Measurements from ENCODE around the gene GABRR3. TPM values are rescaled to one million over a fixed set of nuclear protein-coding genes. Genes with fewer than 3 reads are reported as not detected.
A peak's percentile ranks its signal among the peaks of the same experiment; 100 is the strongest.

The GABRR3 gene
- total and polyA plus RNA-seq, 2 experiments from 2014 or later: not detected

DNA sequence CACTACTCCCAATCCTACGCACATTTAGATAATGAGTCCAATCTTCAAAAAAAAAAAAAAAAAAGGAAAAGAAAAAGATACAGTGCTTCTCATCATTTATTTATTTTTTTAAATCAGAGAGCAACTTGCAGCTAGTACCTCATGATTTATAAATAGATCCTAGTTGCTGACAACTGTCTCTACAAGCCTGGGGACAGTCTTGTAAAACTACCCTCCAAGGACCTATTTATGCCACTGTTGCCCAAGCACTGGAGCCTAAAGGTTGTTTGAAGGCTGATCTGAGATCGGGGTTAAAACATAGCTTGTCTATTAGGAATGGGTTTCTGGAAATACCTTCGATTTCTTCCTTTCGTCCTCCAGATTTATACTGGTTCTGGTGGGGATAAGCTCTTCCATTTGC, 14.7 kb downstream of the GABRR3 start:
- H3K27ac Mint-ChIP-seq: no peak overlapping the region
- H3K79me2 ChIP-seq (replicated peaks; ENCODE audit: insufficient read depth): no peaks in the 10 kb centered on the region
- DNase-seq (ENCODE audit: low spot score) (no peak), ATAC-seq (no peak)
- no peaks in the 10 kb centered on the region for H3K9me2 ChIP-seq (ENCODE audit: insufficient read depth)
- H3K36me3 ChIP-seq (ENCODE audit: insufficient read depth): no peaks in the 10 kb centered on the region
- no peaks in the 10 kb centered on the region for H3K4me1 ChIP-seq (ENCODE audit: insufficient read depth)
- H4K20me1 ChIP-seq (replicated peaks; ENCODE audit: insufficient read depth): no peaks in the 10 kb centered on the region
- no peaks in the 10 kb centered on the region for H3K27me3 Mint-ChIP-seq (ENCODE audit: insufficient read depth, low read depth, poor library complexity)
- no peak overlapping the region for H3K4me3 ChIP-seq
- H2AFZ ChIP-seq: peak overlapping the region; percentile 50; the same call in 1 of the 2 replicates
- H3K27ac ChIP-seq (ENCODE audit: low read depth): no peak overlapping the region
- TF ChIP-seq CREB1 (CRISPR knock-in tag; IDR thresholded peaks at IDR 0.05; ENCODE audit: low read depth): no peak
- no peak for TF ChIP-seq POLR2AphosphoS5 (IDR thresholded peaks at IDR 0.05; ENCODE audit: low read depth)
- no peaks in the 10 kb centered on the region for H3K27me3 ChIP-seq (ENCODE audit: insufficient read depth)
- H3K4me3 Mint-ChIP-seq: no peak overlapping the region
- H3K9me3 Mint-ChIP-seq: no peaks in the 10 kb centered on the region
- no peaks in the 10 kb centered on the region for H3K36me3 Mint-ChIP-seq (ENCODE audit: low read depth)
- no peak overlapping the region for H3K4me2 ChIP-seq
- no peaks in the 10 kb centered on the region for H3F3A ChIP-seq (replicated peaks; ENCODE audit: low read depth)
- H3K4me1 Mint-ChIP-seq: peaks cover 8% of the 10 kb centered on the region; the same call in 2 of the 3 replicates

DNA sequence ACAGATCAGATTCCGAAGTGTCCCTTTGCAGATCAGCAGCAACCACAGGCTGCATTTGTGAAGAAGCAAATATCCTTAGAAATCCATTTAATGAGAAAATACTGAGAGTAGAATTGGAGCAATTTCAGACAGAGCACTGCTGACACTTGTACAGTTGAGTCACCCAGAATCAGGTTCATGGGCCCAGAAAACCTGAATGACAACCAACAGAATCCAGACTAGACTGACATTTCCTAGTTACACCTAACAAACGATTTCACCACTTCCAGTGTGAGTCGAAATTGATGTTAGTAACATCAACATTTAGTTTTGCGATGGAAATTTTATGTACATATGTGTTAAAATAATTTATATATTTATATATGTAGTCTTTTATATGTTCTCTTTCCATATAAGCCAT, 16.8 kb downstream of the GABRR3 start:
- Histone ChIP-seq H2AFZ (no peak overlapping the region), H3K4me1 (ENCODE audit: insufficient read depth) (no peaks in the 10 kb centered on the region), H3K9me2 (ENCODE audit: insufficient read depth) (no peaks in the 10 kb centered on the region), H3K27ac (ENCODE audit: low read depth) (no peak overlapping the region), H3K4me2 (no peak overlapping the region), H4K20me1 (replicated peaks; ENCODE audit: insufficient read depth) (no peaks in the 10 kb centered on the region), H3K79me2 (replicated peaks; ENCODE audit: insufficient read depth) (no peaks in the 10 kb centered on the region), H3K27me3 (ENCODE audit: insufficient read depth) (no peaks in the 10 kb centered on the region), H3K36me3 (ENCODE audit: insufficient read depth) (no peaks in the 10 kb centered on the region), H3K4me3 (no peak overlapping the region), H3F3A (replicated peaks; ENCODE audit: low read depth) (no peaks in the 10 kb centered on the region)
- no peak overlapping the region for H3K27ac Mint-ChIP-seq
- no peaks in the 10 kb centered on the region for H3K27me3 Mint-ChIP-seq (ENCODE audit: insufficient read depth, low read depth, poor library complexity)
- H3K36me3 Mint-ChIP-seq (ENCODE audit: low read depth): no peaks in the 10 kb centered on the region
- H3K9me3 Mint-ChIP-seq: no peaks in the 10 kb centered on the region
- ATAC-seq: no peak
- no peak overlapping the region for H3K4me3 Mint-ChIP-seq
- no peak for DNase-seq (ENCODE audit: low spot score)
- H3K4me1 Mint-ChIP-seq: peaks cover 7% of the 10 kb centered on the region; the same call in 2 of the 3 replicates
- TF ChIP-seq, protein P1, sequence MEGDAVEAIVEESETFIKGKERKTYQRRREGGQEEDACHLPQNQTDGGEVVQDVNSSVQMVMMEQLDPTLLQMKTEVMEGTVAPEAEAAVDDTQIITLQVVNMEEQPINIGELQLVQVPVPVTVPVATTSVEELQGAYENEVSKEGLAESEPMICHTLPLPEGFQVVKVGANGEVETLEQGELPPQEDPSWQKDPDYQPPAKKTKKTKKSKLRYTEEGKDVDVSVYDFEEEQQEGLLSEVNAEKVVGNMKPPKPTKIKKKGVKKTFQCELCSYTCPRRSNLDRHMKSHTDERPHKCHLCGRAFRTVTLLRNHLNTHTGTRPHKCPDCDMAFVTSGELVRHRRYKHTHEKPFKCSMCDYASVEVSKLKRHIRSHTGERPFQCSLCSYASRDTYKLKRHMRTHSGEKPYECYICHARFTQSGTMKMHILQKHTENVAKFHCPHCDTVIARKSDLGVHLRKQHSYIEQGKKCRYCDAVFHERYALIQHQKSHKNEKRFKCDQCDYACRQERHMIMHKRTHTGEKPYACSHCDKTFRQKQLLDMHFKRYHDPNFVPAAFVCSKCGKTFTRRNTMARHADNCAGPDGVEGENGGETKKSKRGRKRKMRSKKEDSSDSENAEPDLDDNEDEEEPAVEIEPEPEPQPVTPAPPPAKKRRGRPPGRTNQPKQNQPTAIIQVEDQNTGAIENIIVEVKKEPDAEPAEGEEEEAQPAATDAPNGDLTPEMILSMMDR (conservative IDR thresholded peaks at IDR 0.05; ENCODE audit: low read depth in 2 of 2): no peak
- TF ChIP-seq NANOG (IDR thresholded peaks at IDR 0.05; ENCODE audit: borderline replicate concordance): no peak
- no peak for TF ChIP-seq POLR2AphosphoS5 (IDR thresholded peaks at IDR 0.05; ENCODE audit: low read depth)
- no peak for TF ChIP-seq EZH2 (IDR thresholded peaks at IDR 0.05; ENCODE audit: low read depth, unreplicated experiment)
- TF ChIP-seq, protein P2, sequence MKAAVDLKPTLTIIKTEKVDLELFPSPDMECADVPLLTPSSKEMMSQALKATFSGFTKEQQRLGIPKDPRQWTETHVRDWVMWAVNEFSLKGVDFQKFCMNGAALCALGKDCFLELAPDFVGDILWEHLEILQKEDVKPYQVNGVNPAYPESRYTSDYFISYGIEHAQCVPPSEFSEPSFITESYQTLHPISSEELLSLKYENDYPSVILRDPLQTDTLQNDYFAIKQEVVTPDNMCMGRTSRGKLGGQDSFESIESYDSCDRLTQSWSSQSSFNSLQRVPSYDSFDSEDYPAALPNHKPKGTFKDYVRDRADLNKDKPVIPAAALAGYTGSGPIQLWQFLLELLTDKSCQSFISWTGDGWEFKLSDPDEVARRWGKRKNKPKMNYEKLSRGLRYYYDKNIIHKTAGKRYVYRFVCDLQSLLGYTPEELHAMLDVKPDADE (IDR thresholded peaks at IDR 0.05): no peak
- TF ChIP-seq, protein P3, sequence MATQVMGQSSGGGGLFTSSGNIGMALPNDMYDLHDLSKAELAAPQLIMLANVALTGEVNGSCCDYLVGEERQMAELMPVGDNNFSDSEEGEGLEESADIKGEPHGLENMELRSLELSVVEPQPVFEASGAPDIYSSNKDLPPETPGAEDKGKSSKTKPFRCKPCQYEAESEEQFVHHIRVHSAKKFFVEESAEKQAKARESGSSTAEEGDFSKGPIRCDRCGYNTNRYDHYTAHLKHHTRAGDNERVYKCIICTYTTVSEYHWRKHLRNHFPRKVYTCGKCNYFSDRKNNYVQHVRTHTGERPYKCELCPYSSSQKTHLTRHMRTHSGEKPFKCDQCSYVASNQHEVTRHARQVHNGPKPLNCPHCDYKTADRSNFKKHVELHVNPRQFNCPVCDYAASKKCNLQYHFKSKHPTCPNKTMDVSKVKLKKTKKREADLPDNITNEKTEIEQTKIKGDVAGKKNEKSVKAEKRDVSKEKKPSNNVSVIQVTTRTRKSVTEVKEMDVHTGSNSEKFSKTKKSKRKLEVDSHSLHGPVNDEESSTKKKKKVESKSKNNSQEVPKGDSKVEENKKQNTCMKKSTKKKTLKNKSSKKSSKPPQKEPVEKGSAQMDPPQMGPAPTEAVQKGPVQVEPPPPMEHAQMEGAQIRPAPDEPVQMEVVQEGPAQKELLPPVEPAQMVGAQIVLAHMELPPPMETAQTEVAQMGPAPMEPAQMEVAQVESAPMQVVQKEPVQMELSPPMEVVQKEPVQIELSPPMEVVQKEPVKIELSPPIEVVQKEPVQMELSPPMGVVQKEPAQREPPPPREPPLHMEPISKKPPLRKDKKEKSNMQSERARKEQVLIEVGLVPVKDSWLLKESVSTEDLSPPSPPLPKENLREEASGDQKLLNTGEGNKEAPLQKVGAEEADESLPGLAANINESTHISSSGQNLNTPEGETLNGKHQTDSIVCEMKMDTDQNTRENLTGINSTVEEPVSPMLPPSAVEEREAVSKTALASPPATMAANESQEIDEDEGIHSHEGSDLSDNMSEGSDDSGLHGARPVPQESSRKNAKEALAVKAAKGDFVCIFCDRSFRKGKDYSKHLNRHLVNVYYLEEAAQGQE (IDR thresholded peaks at IDR 0.05; ENCODE audit: unreplicated experiment): no peak
- TF ChIP-seq, protein P4, sequence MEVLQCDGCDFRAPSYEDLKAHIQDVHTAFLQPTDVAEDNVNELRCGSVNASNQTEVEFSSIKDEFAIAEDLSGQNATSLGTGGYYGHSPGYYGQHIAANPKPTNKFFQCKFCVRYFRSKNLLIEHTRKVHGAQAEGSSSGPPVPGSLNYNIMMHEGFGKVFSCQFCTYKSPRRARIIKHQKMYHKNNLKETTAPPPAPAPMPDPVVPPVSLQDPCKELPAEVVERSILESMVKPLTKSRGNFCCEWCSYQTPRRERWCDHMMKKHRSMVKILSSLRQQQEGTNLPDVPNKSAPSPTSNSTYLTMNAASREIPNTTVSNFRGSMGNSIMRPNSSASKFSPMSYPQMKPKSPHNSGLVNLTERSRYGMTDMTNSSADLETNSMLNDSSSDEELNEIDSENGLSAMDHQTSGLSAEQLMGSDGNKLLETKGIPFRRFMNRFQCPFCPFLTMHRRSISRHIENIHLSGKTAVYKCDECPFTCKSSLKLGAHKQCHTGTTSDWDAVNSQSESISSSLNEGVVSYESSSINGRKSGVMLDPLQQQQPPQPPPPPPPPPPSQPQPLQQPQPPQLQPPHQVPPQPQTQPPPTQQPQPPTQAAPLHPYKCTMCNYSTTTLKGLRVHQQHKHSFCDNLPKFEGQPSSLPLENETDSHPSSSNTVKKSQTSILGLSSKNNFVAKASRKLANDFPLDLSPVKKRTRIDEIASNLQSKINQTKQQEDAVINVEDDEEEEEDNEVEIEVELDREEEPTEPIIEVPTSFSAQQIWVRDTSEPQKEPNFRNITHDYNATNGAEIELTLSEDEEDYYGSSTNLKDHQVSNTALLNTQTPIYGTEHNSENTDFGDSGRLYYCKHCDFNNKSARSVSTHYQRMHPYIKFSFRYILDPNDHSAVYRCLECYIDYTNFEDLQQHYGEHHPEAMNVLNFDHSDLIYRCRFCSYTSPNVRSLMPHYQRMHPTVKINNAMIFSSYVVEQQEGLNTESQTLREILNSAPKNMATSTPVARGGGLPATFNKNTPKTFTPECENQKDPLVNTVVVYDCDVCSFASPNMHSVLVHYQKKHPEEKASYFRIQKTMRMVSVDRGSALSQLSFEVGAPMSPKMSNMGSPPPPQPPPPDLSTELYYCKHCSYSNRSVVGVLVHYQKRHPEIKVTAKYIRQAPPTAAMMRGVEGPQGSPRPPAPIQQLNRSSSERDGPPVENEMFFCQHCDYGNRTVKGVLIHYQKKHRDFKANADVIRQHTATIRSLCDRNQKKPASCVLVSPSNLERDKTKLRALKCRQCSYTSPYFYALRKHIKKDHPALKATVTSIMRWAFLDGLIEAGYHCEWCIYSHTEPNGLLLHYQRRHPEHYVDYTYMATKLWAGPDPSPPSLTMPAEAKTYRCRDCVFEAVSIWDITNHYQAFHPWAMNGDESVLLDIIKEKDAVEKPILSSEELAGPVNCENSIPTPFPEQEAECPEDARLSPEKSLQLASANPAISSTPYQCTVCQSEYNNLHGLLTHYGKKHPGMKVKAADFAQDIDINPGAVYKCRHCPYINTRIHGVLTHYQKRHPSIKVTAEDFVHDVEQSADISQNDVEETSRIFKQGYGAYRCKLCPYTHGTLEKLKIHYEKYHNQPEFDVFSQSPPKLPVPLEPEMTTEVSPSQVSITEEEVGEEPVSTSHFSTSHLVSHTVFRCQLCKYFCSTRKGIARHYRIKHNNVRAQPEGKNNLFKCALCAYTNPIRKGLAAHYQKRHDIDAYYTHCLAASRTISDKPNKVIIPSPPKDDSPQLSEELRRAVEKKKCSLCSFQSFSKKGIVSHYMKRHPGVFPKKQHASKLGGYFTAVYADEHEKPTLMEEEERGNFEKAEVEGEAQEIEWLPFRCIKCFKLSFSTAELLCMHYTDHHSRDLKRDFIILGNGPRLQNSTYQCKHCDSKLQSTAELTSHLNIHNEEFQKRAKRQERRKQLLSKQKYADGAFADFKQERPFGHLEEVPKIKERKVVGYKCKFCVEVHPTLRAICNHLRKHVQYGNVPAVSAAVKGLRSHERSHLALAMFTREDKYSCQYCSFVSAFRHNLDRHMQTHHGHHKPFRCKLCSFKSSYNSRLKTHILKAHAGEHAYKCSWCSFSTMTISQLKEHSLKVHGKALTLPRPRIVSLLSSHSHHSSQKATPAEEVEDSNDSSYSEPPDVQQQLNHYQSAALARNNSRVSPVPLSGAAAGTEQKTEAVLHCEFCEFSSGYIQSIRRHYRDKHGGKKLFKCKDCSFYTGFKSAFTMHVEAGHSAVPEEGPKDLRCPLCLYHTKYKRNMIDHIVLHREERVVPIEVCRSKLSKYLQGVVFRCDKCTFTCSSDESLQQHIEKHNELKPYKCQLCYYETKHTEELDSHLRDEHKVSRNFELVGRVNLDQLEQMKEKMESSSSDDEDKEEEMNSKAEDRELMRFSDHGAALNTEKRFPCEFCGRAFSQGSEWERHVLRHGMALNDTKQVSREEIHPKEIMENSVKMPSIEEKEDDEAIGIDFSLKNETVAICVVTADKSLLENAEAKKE (CRISPR knock-in tag; IDR thresholded peaks at IDR 0.05): no peak
- no peak for TF ChIP-seq ZNF114 (CRISPR knock-in tag; IDR thresholded peaks at IDR 0.05)
- no peak for TF ChIP-seq ZNF331 (CRISPR knock-in tag; IDR thresholded peaks at IDR 0.05; ENCODE audit: low read depth)

Measured in GM23338 (cell line).